ENCODE results near the gene GUCD1. TPM values are rescaled to one million over a fixed set of nuclear protein-coding genes. Genes with fewer than 3 reads are reported as not detected.
"Not testable (repeated sequence)": the region's sequence is repeated elsewhere in the genome, so short reads cannot be mapped to it uniquely, and the experiment has no call there.

Gene GUCD1
- total RNA-seq, 2 experiments from 2014 or later: 114 to 144 TPM

- Histone ChIP-seq H4K20me1 (ENCODE audit: insufficient read depth, low read length) (no peaks in the 10 kb centered on the region), H3K79me2 (ENCODE audit: insufficient read depth, low read depth, low read length) (no peaks in the 10 kb centered on the region), H3K27ac (ENCODE audit: low read depth, low read length, poor library complexity, severe bottlenecking) (no peak overlapping the region), H3K4me1 (ENCODE audit: insufficient read depth, low read length, poor library complexity, severe bottlenecking) (no peaks in the 10 kb centered on the region), H3K9me2 (ENCODE audit: insufficient read depth, low read length) (no peaks in the 10 kb centered on the region), H2AFZ (ENCODE audit: low read length) (no peak overlapping the region), H3K4me2 (ENCODE audit: low read length) (no peak overlapping the region), H3K4me3 (ENCODE audit: low read depth, low read length, poor library complexity, severe bottlenecking) (no peak overlapping the region), H3K9me3 (ENCODE audit: low read length) (no peaks in the 10 kb centered on the region), H3K36me3 (ENCODE audit: insufficient read depth, low read length) (no peaks in the 10 kb centered on the region)
- POLR2A ChIA-PET: interaction anchor here (0.7 kb wide), 2 partner anchors 217 to 522 kb away, joined by 3 read pairs; no protein-coding TSS in a partner anchor
- no peak for TF ChIP-seq CTCF (conservative IDR thresholded peaks at IDR 0.05; ENCODE audit: low read length)
- CTCF ChIA-PET (ENCODE audit: unreplicated experiment): no interaction called here
- DNase-seq (ENCODE audit: low spot score): no peak
- no TSS peak for BruUV-seq (replicated peaks)
- intact Hi-C loops (cut with micrococcal nuclease; ENCODE audit: unreplicated experiment): no loop called here
Measured at GRCh38 chr22:24532075-24532474, 22.9 kb downstream of the GUCD1 start.

GRCh38 chr22:24530968-24531367, 24.0 kb downstream of the GUCD1 start:
- H3K36me3 ChIP-seq (ENCODE audit: insufficient read depth, low read length); H3K9me3 ChIP-seq (ENCODE audit: low read length); H3K27ac ChIP-seq (ENCODE audit: low read depth, low read length, poor library complexity, severe bottlenecking); H3K4me1 ChIP-seq (ENCODE audit: insufficient read depth, low read length, poor library complexity, severe bottlenecking); H3K4me3 ChIP-seq (ENCODE audit: low read depth, low read length, poor library complexity, severe bottlenecking); H3K79me2 ChIP-seq (ENCODE audit: insufficient read depth, low read depth, low read length); BruUV-seq (replicated peaks); DNase-seq (ENCODE audit: low spot score); H3K9me2 ChIP-seq (ENCODE audit: insufficient read depth, low read length); H2AFZ ChIP-seq (ENCODE audit: low read length); H4K20me1 ChIP-seq (ENCODE audit: insufficient read depth, low read length); intact Hi-C loops (cut with micrococcal nuclease; ENCODE audit: unreplicated experiment); H3K4me2 ChIP-seq (ENCODE audit: low read length): not testable (repeated sequence)
- ChIA-PET CTCF (ENCODE audit: unreplicated experiment) (interaction anchor here (0.6 kb wide), 1 partner anchor 324 kb away, joined by 3 read pairs; no protein-coding TSS in a partner anchor), POLR2A (interaction anchor here (0.6 to 0.9 kb wide), 2 partner anchors 14 to 73 kb away, joined by 3 to 4 read pairs; no protein-coding TSS in a partner anchor)

GRCh38 chr22:24529898-24530297, 25.0 kb downstream of the GUCD1 start:
- intact Hi-C loops (cut with micrococcal nuclease; ENCODE audit: unreplicated experiment): no loop called here
- POLR2A ChIA-PET: no interaction called here
- Histone ChIP-seq H3K9me2 (ENCODE audit: insufficient read depth, low read length) (no peaks in the 10 kb centered on the region), H3K4me2 (ENCODE audit: low read length) (no peak overlapping the region), H3K4me1 (ENCODE audit: insufficient read depth, low read length, poor library complexity, severe bottlenecking) (peaks cover 9% of the 10 kb centered on the region), H3K79me2 (ENCODE audit: insufficient read depth, low read depth, low read length) (no peaks in the 10 kb centered on the region), H3K4me3 (ENCODE audit: low read depth, low read length, poor library complexity, severe bottlenecking) (no peak overlapping the region), H3K36me3 (ENCODE audit: insufficient read depth, low read length) (no peaks in the 10 kb centered on the region), H3K9me3 (ENCODE audit: low read length) (no peaks in the 10 kb centered on the region), H4K20me1 (ENCODE audit: insufficient read depth, low read length) (no peaks in the 10 kb centered on the region), H2AFZ (ENCODE audit: low read length) (no peak overlapping the region), H3K27ac (ENCODE audit: low read depth, low read length, poor library complexity, severe bottlenecking) (no peak overlapping the region)
- DNase-seq (ENCODE audit: low spot score): no peak
- CTCF ChIA-PET (ENCODE audit: unreplicated experiment): no interaction called here
- no TSS peak for BruUV-seq (replicated peaks)
- TF ChIP-seq CTCF (conservative IDR thresholded peaks at IDR 0.05; ENCODE audit: low read length) (no peak), EZH2phosphoT487 (IDR thresholded peaks at IDR 0.05; ENCODE audit: borderline replicate concordance, low read depth, low read length) (no peak)

Data from OCI-LY7 (cell line).